ENCODE data around the gene SMOC2. TPM values are rescaled to one million over a fixed set of nuclear protein-coding genes. Genes with fewer than 3 reads are reported as not detected.

The SMOC2 gene
- polyA plus RNA-seq, 1 donor from 2014 or later = 0.50 TPM

DNA sequence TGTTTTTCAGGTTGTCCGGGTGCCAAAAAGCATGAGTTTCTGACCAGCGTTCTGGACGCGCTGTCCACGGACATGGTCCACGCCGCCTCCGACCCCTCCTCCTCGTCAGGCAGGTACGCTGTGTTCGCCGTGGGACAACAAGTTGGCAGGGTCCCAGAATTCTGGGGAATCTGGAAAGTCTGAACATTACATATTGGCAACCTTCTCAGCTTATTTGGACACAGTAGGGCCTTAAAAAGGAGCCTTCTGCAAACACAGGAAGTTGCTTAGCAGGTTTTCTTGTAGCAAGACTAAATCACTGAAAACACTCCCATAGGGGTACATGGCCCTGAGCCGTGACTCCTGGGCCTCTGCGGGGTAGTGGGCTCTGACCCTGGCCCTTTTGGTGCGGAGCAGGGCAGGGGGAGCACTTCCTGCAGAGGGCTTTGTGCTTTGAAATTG lies 209.7 kb downstream of the SMOC2 start:
- Histone ChIP-seq H3K4me2 (ENCODE audit: low read length) (no peak overlapping the region), H4K20me1 (ENCODE audit: insufficient read depth) (no peaks in the 10 kb centered on the region), H3K36me3 (ENCODE audit: insufficient read depth, low read length) (no peaks in the 10 kb centered on the region), H3K27ac (ENCODE audit: low read length) (no peak overlapping the region), H3K9me2 (ENCODE audit: insufficient read depth, low read length) (no peaks in the 10 kb centered on the region), H3K9ac (ENCODE audit: low read length) (no peak overlapping the region), H3K9me3 (ENCODE audit: low read length) (no peaks in the 10 kb centered on the region), H3K79me2 (replicated peaks; ENCODE audit: insufficient read depth, low read length) (no peaks in the 10 kb centered on the region), H3K27me3 (ENCODE audit: insufficient read depth, low read depth, low read length) (no peaks in the 10 kb centered on the region), H3F3A (ENCODE audit: insufficient read depth, low read length, poor library complexity, severe bottlenecking) (no peaks in the 10 kb centered on the region), H3K4me3 (ENCODE audit: low read length) (no peak overlapping the region), H2AFZ (ENCODE audit: low read depth, low read length) (no peak overlapping the region)
- TF ChIP-seq MXI1 (conservative IDR thresholded peaks at IDR 0.05; ENCODE audit: poor library complexity, severe bottlenecking) (no peak), RAD21 (conservative IDR thresholded peaks at IDR 0.05) (no peak), SMC3 (conservative IDR thresholded peaks at IDR 0.05; ENCODE audit: poor library complexity) (no peak), EP300 (conservative IDR thresholded peaks at IDR 0.05; ENCODE audit: poor library complexity, severe bottlenecking) (no peak), POLR2AphosphoS5 (IDR thresholded peaks at IDR 0.05) (no peak)

DNA sequence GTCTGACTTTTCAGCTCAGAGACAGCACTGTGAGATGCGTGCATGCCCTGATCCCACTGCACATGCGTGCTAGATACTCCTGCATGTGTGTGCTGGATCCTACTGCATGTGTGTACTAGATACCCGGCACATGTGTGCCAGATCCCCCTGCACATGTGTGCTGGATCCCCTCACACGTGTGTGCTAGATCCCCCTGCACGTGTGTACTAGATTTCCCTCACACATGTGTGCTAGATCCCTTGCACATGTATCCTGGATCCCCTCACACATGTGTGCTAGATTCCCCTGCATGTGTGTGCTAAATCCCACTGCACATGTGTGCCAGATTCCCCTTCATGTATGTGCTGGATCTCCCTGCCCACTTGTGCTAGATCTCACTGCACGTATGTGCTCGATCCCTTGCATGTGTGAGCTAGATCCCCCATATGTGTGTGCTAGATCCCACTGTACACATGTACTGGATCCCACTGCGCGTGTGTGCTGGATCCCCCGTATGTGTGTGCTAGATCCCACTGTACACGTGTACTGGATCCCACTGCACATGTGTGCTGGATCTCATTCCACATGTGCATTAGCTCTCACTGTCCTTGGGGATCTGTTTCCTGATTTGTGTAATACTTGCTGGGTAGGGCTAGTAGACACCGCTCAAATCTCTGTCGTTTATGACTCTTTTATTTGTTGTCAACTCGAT lies 214.6 kb downstream of the SMOC2 start:
- H3K4me3 ChIP-seq (ENCODE audit: low read length) = no peak overlapping the region
- TF ChIP-seq MXI1 (conservative IDR thresholded peaks at IDR 0.05; ENCODE audit: poor library complexity, severe bottlenecking) (no peak), CTCF (IDR thresholded peaks at IDR 0.05; ENCODE audit: poor library complexity, severe bottlenecking) (no peak), TAF1 (IDR thresholded peaks at IDR 0.05; ENCODE audit: low read depth) (no peak), RAD21 (conservative IDR thresholded peaks at IDR 0.05) (no peak), POLR2AphosphoS5 (IDR thresholded peaks at IDR 0.05) (no peak), REST (IDR thresholded peaks at IDR 0.05; ENCODE audit: borderline replicate concordance) (no peak), EP300 (conservative IDR thresholded peaks at IDR 0.05; ENCODE audit: poor library complexity, severe bottlenecking) (no peak), SMC3 (conservative IDR thresholded peaks at IDR 0.05; ENCODE audit: poor library complexity) (no peak), EZH2 (IDR thresholded peaks at IDR 0.05; ENCODE audit: borderline replicate concordance, insufficient read depth, low read length, poor library complexity, severe bottlenecking) (no peak)
- H3K9ac ChIP-seq (ENCODE audit: low read length) = no peak overlapping the region
- H3F3A ChIP-seq (ENCODE audit: insufficient read depth, low read length, poor library complexity, severe bottlenecking) = no peaks in the 10 kb centered on the region
- no peaks in the 10 kb centered on the region for H3K9me3 ChIP-seq (ENCODE audit: low read length)
- H3K9me2 ChIP-seq (ENCODE audit: insufficient read depth, low read length) = no peaks in the 10 kb centered on the region
- H3K4me2 ChIP-seq (ENCODE audit: low read length) = no peak overlapping the region
- no peak overlapping the region for H2AFZ ChIP-seq (ENCODE audit: low read depth, low read length)
- H3K27me3 ChIP-seq (ENCODE audit: insufficient read depth, low read depth, low read length) = no peaks in the 10 kb centered on the region
- H4K20me1 ChIP-seq (ENCODE audit: insufficient read depth) = no peaks in the 10 kb centered on the region
- H3K36me3 ChIP-seq (ENCODE audit: insufficient read depth, low read length) = no peaks in the 10 kb centered on the region
- no peak overlapping the region for H3K27ac ChIP-seq (ENCODE audit: low read length)
- no peaks in the 10 kb centered on the region for H3K79me2 ChIP-seq (replicated peaks; ENCODE audit: insufficient read depth, low read length)
